NCI-H524 treated with DMSO at 0.1 percent for 48 hours (cell line): ENCODE measurements around the gene BET1L.
"Not testable (repeated sequence)": the region's sequence is repeated elsewhere in the genome, so short reads cannot be mapped to it uniquely, and the experiment has no call there.

Source experiments
- DNase-seq: peaks from one replicate; lab custom pipeline; 2025; lab: John Stamatoyannopoulos, UW

BET1L gene

GRCh38 chr11:227824-228379, 20.7 kb upstream of the BET1L start:
- no peak for DNase-seq

GRCh38 chr11:225734-226453, 18.7 kb upstream of the BET1L start:
- DNase-seq, result no peak

- DNase-seq, result no peak
Measured at GRCh38 chr11:224424-224823, 17.2 kb upstream of the BET1L start.

GRCh38 chr11:223884-224283, 16.7 kb upstream of the BET1L start:
- no peak for DNase-seq

GRCh38 chr11:223026-223789, 16.0 kb upstream of the BET1L start:
- DNase-seq, result no peak

GRCh38 chr11:221998-222789, 15.0 kb upstream of the BET1L start:
- no peak for DNase-seq

- DNase-seq, result no peak
Measured at GRCh38 chr11:221539-221938, 14.3 kb upstream of the BET1L start.

- DNase-seq, result not testable (repeated sequence)
Measured at GRCh38 chr11:220641-221215, 13.5 kb upstream of the BET1L start.

- DNase-seq, result no peak
Measured at GRCh38 chr11:218815-219593, 11.8 kb upstream of the BET1L start.

- DNase-seq, result no peak
Measured at GRCh38 chr11:217704-218103, 10.5 kb upstream of the BET1L start.

GRCh38 chr11:216081-216974, 9.1 kb upstream of the BET1L start:
- no peak for DNase-seq

- DNase-seq, result no peak
Measured at GRCh38 chr11:215581-216037, 8.4 kb upstream of the BET1L start.

GRCh38 chr11:214083-214482, 6.9 kb upstream of the BET1L start:
- DNase-seq, result no peak

- DNase-seq, result no peak
Measured at GRCh38 chr11:213111-213510, 5.9 kb upstream of the BET1L start.

GRCh38 chr11:212150-213100, 5.2 kb upstream of the BET1L start:
- no peak for DNase-seq

GRCh38 chr11:211741-212140, 4.5 kb upstream of the BET1L start:
- DNase-seq, result no peak

GRCh38 chr11:211295-211694, 4.1 kb upstream of the BET1L start:
- DNase-seq, result no peak

GRCh38 chr11:210803-211180, 3.6 kb upstream of the BET1L start:
- no peak for DNase-seq
